Measurements from ENCODE around the gene PLA2G4B.

Gene PLA2G4B

GRCh38 chr15:41853831-41854230, 15.2 kb downstream of the PLA2G4B start:
- peaks cover 18% of the 10 kb centered on the region for H3K27me3 Mint-ChIP-seq
- H3K27ac Mint-ChIP-seq: no peak overlapping the region
- no peaks in the 10 kb centered on the region for H3K4me1 Mint-ChIP-seq
- H3K4me3 Mint-ChIP-seq: no peak overlapping the region
- H3K36me3 Mint-ChIP-seq: no peaks in the 10 kb centered on the region
- no peaks in the 10 kb centered on the region for H3K9me3 Mint-ChIP-seq
- CTCF ChIA-PET: interaction anchor here (0.7 kb wide), 1 partner anchor 25 kb away, joined by 3 read pairs; no protein-coding TSS in a partner anchor
- no peak for DNase-seq

GRCh38 chr15:41854443-41854842, 15.8 kb downstream of the PLA2G4B start:
- CTCF ChIA-PET: no interaction called here

GRCh38 chr15:41855261-41855961, 16.8 kb downstream of the PLA2G4B start:
- DNase-seq: no peak
- Mint-ChIP-seq H3K9me3 (no peaks in the 10 kb centered on the region), H3K36me3 (no peaks in the 10 kb centered on the region), H3K4me1 (peaks cover 6% of the 10 kb centered on the region), H3K4me3 (no peak overlapping the region), H3K27ac (no peak overlapping the region), H3K27me3 (peaks cover 15% of the 10 kb centered on the region)
- CTCF ChIA-PET: no interaction called here

More at GRCh38 chr15:41854443-41854842, 15.8 kb downstream of the PLA2G4B start:
- Mint-ChIP-seq H3K36me3 (no peaks in the 10 kb centered on the region), H3K27ac (no peak overlapping the region), H3K9me3 (no peaks in the 10 kb centered on the region), H3K27me3 (peaks cover 18% of the 10 kb centered on the region), H3K4me3 (no peak overlapping the region), H3K4me1 (no peaks in the 10 kb centered on the region)
- no peak for DNase-seq

DNA sequence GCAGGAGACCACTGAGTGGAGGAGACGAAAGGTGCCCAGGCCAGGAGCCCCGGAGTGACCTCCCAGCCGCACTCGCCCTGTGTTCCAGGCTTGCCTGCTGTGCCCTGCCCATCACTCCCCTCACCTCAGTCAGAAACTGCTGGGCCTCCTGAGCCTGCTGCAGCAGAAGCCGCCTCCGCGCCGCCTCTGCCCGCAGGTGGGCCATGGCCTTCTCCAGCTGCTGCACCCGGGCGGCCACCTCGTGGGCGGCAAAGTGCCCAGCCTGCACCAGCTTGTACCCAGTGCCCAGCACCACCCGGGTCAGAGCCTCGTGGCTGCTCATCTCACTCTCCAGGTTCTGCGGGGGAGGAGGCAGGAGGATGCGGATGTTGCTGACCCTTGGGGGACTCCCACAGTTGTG, 17.6 kb downstream of the PLA2G4B start:
- Mint-ChIP-seq H3K27ac (no peak overlapping the region), H3K27me3 (peaks cover 17% of the 10 kb centered on the region), H3K4me1 (peaks cover 10% of the 10 kb centered on the region), H3K36me3 (no peaks in the 10 kb centered on the region), H3K4me3 (no peak overlapping the region), H3K9me3 (no peaks in the 10 kb centered on the region)
- no peak for DNase-seq
- CTCF ChIA-PET: no interaction called here

DNA sequence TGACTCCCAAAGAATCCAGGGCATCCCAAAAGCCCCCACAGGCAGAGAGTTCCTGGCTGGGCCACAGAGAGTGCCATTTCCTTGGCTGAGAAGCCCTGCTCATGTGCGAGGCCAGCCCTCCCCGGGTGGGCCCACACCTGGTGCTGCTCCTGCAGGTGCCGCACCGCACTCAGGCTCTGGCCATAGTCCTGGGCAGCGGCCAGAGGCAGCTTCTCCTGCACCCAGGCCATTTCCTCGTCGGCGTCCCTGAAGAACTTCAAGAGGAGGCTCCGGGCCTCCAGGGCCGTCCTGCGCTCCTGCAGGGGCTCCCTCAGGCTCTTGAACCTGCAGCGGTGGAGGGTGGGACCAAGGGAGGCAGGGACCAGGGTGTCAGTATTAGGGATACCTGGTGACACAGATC, 18.1 kb downstream of the PLA2G4B start:
- Mint-ChIP-seq H3K27me3 (peaks cover 15% of the 10 kb centered on the region), H3K36me3 (no peaks in the 10 kb centered on the region)
- CTCF ChIA-PET: no interaction called here

GRCh38 chr15:41857316-41857715, 18.7 kb downstream of the PLA2G4B start:
- H3K9me3 Mint-ChIP-seq: no peaks in the 10 kb centered on the region
- no peak for DNase-seq
- no peak overlapping the region for H3K4me3 Mint-ChIP-seq
- H3K27ac Mint-ChIP-seq: no peak overlapping the region
- H3K36me3 Mint-ChIP-seq: no peaks in the 10 kb centered on the region
- CTCF ChIA-PET: interaction anchor here (0.9 kb wide), 2 partner anchors 10 to 13 kb away, joined by 3 read pairs; no protein-coding TSS in a partner anchor
- peaks cover 10% of the 10 kb centered on the region for H3K4me1 Mint-ChIP-seq
- H3K27me3 Mint-ChIP-seq: peaks cover 19% of the 10 kb centered on the region

More for the DNA sequence above, 18.1 kb downstream of the PLA2G4B start:
- H3K4me3 Mint-ChIP-seq: no peak overlapping the region
- H3K27ac Mint-ChIP-seq: no peak overlapping the region
- DNase-seq: no peak
- H3K9me3 Mint-ChIP-seq: no peaks in the 10 kb centered on the region
- H3K4me1 Mint-ChIP-seq: peaks cover 10% of the 10 kb centered on the region

DNA sequence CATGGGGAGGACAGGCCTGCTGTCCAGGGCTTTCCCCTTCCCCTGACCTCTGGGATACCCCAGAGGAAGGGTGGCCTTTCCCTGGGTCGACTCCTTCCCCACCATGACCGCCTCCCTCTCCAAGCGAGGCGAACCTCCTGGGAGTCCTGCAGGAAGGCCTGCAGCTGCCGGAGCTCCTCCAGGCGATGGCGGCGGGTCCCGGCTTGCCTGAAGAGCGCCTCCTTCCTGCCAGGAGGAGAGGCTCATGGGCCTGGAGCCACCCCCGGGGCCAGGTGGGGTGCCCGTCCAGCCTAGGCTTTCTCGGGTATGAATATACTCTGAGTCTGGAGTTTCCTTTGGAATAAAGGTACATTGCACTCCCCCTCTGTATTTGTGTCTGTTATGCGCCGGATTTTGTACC, 20.1 kb downstream of the PLA2G4B start:
- Mint-ChIP-seq H3K27ac (no peak overlapping the region), H3K27me3 (peaks cover 23% of the 10 kb centered on the region), H3K9me3 (no peaks in the 10 kb centered on the region), H3K36me3 (no peaks in the 10 kb centered on the region), H3K4me3 (no peak overlapping the region), H3K4me1 (peaks cover 10% of the 10 kb centered on the region)
- no peak for DNase-seq
- CTCF ChIA-PET: no interaction called here

DNA sequence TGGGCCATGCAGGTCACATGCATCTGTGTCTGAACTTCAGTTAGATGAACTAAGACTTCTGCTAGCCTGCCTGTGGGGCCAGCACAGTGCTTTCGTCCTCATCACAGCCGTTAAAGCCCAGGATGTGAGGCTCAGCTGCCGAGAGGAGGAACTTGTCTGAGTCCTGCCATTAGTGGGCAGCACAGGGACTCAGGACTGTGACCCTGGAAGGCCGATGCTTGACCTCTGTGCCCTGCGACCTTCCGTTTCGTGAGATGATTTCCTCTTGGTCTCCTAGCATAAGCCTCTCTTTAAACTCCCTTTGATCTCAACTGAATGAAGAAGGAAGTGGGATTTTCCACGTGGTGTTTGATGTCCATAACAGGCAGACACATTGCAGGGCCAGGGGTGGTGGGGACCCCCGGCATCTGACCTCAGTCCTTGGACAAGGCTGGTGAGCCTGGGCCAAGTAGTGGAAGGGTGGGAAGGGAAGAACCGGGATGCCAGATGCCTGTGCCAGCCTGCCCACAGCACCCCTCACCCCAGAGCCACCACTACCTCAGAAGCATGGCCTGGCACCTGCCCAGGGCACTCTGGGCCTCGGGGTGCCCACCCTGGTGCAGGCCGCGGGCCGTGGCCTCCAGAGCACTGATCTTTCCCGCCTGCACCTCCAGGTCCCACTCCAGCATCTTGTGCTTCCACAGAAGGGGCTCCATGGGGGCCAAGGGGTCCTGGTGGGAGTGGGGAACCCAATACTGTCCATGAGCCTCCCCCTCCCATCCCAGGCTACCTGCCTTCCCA, 21.6 kb downstream of the PLA2G4B start:
- DNase-seq: no peak

GRCh38 chr15:41861736-41862356, 23.2 kb downstream of the PLA2G4B start:
- H3K27me3 Mint-ChIP-seq: peaks cover 28% of the 10 kb centered on the region
- CTCF ChIA-PET: interaction anchor here (0.8 to 1.7 kb wide), 6 partner anchors 15 to 88 kb away, joined by 3 to 5 read pairs (median 3); partner anchors contain the start of gene MAPKBP1
- no peak overlapping the region for H3K27ac Mint-ChIP-seq
- no peaks in the 10 kb centered on the region for H3K36me3 Mint-ChIP-seq
- no peak for DNase-seq
- peaks cover 10% of the 10 kb centered on the region for H3K4me1 Mint-ChIP-seq
- H3K4me3 Mint-ChIP-seq: no peak overlapping the region
- no peaks in the 10 kb centered on the region for H3K9me3 Mint-ChIP-seq

More for the DNA sequence above, 21.6 kb downstream of the PLA2G4B start:
- H3K36me3 Mint-ChIP-seq: no peaks in the 10 kb centered on the region
- H3K9me3 Mint-ChIP-seq: no peaks in the 10 kb centered on the region
- H3K4me1 Mint-ChIP-seq: peaks cover 10% of the 10 kb centered on the region
- H3K27ac Mint-ChIP-seq: peak overlapping the region; percentile 17
- CTCF ChIA-PET: interaction anchor here (0.8 to 1.7 kb wide), 3 partner anchors 44 to 77 kb away, joined by 3 to 5 read pairs (median 3); no protein-coding TSS in a partner anchor
- H3K4me3 Mint-ChIP-seq: no peak overlapping the region
- peaks cover 23% of the 10 kb centered on the region for H3K27me3 Mint-ChIP-seq

DNA sequence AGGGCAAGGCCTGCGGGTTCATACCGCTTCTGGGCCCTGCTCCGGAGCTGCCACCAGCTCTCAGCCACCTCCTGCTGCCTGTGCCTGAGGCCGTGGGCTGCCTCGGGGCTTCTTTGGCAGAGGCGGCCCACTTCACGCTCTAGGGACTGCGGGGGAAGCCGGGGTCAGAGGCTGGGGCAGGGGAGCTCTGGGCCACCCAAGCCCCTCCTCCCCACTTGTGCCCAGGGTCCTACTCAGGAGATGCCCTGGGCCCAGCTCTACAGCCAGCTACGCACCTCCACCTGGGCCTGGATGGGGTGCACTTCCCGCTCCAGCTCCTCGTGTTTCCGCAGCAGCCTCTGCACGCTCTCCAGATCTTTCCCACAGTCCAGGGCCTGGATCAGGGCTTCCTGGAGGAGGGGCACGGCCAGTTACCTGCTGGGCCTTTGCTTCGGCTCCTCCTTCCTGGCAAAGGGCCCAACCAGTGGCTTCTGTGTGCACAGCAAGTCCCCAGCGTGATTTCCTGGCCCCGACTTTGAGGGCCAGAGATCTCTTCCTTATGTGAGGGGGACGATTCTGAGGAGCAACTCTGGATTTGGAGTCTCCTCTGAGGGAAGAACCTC, 24.0 kb downstream of the PLA2G4B start:
- no peak overlapping the region for H3K4me3 Mint-ChIP-seq
- H3K27me3 Mint-ChIP-seq: peaks cover 33% of the 10 kb centered on the region
- H3K9me3 Mint-ChIP-seq: no peaks in the 10 kb centered on the region
- DNase-seq: no peak
- H3K4me1 Mint-ChIP-seq: peaks cover 10% of the 10 kb centered on the region
- CTCF ChIA-PET: interaction anchor here (0.9 to 1.0 kb wide), 2 partner anchors 31 to 42 kb away, joined by 3 read pairs; no protein-coding TSS in a partner anchor
- H3K36me3 Mint-ChIP-seq: no peaks in the 10 kb centered on the region
- no peak overlapping the region for H3K27ac Mint-ChIP-seq

DNA sequence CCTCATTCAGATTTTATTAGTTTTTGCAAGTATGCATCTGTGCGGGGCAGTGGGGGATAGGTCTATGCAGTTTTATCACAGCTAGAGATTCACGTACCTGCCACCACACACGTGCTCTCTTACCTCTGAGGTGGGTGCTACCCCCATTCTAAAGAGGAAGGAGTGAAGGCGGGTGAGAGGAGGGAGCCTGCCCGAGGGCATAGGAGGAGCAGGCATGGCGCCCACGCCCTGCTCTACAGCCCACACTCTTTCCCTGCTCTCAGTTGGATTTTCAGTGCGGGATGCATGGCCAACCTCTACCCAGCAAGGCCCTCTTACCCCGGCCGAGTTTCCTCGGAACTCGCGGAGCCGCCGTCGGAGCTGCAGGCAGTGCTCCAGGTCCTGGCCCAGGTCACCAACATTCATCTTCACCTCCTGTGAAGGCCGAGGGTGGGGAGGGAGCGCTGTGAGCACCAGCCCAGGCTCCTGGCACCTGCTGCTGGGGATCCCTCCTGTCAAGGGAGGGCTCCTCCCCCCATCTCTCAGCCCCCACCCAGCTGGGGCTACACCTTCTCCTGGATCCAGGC, 26.9 kb downstream of the PLA2G4B start:
- CTCF ChIA-PET: interaction anchor here (1.7 kb wide), 1 partner anchor 39 kb away, joined by 4 read pairs; no protein-coding TSS in a partner anchor
- no peak overlapping the region for H3K4me3 Mint-ChIP-seq
- DNase-seq: no peak
- H3K4me1 Mint-ChIP-seq: peaks cover 8% of the 10 kb centered on the region
- no peaks in the 10 kb centered on the region for H3K9me3 Mint-ChIP-seq
- H3K27ac Mint-ChIP-seq: no peak overlapping the region
- no peaks in the 10 kb centered on the region for H3K36me3 Mint-ChIP-seq
- peaks cover 36% of the 10 kb centered on the region for H3K27me3 Mint-ChIP-seq

DNA sequence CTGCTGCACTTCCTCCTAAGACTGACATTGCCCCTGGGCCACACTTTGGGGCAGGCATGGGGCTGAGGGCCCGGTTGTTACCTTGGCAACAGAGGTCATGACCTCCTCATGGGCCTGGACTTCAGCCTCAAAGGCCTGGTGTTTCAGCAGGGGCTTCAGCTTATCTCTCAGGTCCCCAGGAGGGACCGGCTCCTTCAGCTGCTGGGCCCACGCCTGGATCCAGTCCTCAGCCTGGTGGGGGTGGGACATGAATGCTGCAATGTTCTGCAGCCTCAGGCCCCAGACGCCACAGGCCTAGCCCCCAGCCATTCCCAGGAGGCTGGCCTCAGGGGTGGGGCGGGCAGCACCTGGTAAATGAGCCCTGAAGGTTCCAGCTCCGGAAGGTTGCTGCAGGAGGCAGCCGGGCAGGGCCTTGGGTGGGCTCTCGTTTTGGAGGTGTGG, 27.6 kb downstream of the PLA2G4B start:
- no peak overlapping the region for H3K4me3 Mint-ChIP-seq

DNA sequence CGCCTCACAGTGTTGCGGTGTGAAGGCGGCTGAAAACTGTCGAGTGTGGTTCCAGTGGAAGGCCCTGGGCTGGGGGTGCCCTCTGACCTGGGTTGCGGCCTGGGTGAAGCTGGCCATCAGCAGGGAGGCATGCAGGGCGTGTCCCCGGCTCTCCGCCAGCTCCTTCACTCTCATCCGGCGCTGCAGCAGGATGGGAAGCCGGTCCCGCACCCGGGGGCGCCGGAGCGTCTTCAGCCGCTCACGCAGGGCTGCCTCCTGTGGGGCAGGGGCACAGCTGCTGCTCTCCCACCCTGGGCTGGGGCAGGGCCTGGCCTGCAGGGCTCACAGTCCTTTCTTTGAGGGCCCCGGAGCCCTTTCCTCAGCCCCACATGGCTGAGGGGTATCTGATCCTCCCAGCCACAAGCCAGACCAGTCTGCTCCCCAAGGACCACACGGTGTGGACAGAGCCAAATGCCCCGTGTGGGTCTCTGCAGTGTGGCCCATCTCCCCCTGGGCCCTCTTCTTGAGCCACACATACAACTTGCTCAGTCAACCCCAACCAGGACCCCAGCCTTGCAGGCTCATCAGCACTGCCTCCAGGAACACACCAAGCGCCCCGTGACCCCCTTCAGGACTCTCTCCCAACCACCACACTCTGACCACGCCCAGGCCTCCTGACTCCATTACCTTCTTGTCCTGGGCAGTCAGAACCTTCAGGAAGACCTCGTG, 28.4 kb downstream of the PLA2G4B start:
- Mint-ChIP-seq H3K27me3 (peaks cover 27% of the 10 kb centered on the region), H3K4me1 (peaks cover 12% of the 10 kb centered on the region), H3K27ac (no peak overlapping the region), H3K9me3 (no peaks in the 10 kb centered on the region), H3K36me3 (no peaks in the 10 kb centered on the region), H3K4me3 (no peak overlapping the region)
- no peak for DNase-seq
- CTCF ChIA-PET: interaction anchor here (1.1 to 1.7 kb wide), 2 partner anchors 9 to 37 kb away, joined by 3 to 4 read pairs; no protein-coding TSS in a partner anchor

More for the DNA sequence above, 27.6 kb downstream of the PLA2G4B start:
- Mint-ChIP-seq H3K4me1 (peaks cover 12% of the 10 kb centered on the region), H3K9me3 (no peaks in the 10 kb centered on the region), H3K27ac (no peak overlapping the region), H3K27me3 (peaks cover 29% of the 10 kb centered on the region), H3K36me3 (no peaks in the 10 kb centered on the region)
- DNase-seq: no peak
- CTCF ChIA-PET: interaction anchor here (1.7 kb wide), 1 partner anchor 38 kb away, joined by 4 read pairs; no protein-coding TSS in a partner anchor
